ENCODE measurements around the gene CERS6. TPM values are rescaled to one million over a fixed set of nuclear protein-coding genes. Genes with fewer than 3 reads are reported as not detected.

The CERS6 gene
- total and polyA plus RNA-seq, 8 donors: 18.8 to 24.5 (median 22.1) TPM

- intact Hi-C loops (cut with DNase I): no loop called here
- Histone ChIP-seq H3K27me3 (no peaks in the 10 kb centered on the region), H3K27ac (no peak overlapping the region)
Measured at GRCh38 chr2:168697668-168698121, 241.6 kb downstream of the CERS6 start.

GRCh38 chr2:168698969-168699368 is 242.9 kb downstream of the CERS6 start:
- ATAC-seq (no peak), DNase-seq (no peak)
- Histone ChIP-seq H3K27ac (no peak overlapping the region), H3K9me3 (no peaks in the 10 kb centered on the region), H3K4me3 (no peak overlapping the region), H3K4me1 (no peaks in the 10 kb centered on the region), H3K36me3 (peaks cover 0 to 4% of the 10 kb centered on the region in 2 donors), H3K27me3 (no peaks in the 10 kb centered on the region)
- TF ChIP-seq CTCF (IDR thresholded peaks at IDR 0.05): no peak
- intact Hi-C loops (cut with DNase I): no loop called here

More at GRCh38 chr2:168697668-168698121, 241.6 kb downstream of the CERS6 start:
- Histone ChIP-seq H3K4me1 (no peaks in the 10 kb centered on the region), H3K36me3 (peaks cover 0 to 4% of the 10 kb centered on the region in 2 donors), H3K9me3 (no peaks in the 10 kb centered on the region), H3K4me3 (no peak overlapping the region)
- no peak for ATAC-seq
- no peak for DNase-seq
- no peak for TF ChIP-seq CTCF (IDR thresholded peaks at IDR 0.05)

DNA sequence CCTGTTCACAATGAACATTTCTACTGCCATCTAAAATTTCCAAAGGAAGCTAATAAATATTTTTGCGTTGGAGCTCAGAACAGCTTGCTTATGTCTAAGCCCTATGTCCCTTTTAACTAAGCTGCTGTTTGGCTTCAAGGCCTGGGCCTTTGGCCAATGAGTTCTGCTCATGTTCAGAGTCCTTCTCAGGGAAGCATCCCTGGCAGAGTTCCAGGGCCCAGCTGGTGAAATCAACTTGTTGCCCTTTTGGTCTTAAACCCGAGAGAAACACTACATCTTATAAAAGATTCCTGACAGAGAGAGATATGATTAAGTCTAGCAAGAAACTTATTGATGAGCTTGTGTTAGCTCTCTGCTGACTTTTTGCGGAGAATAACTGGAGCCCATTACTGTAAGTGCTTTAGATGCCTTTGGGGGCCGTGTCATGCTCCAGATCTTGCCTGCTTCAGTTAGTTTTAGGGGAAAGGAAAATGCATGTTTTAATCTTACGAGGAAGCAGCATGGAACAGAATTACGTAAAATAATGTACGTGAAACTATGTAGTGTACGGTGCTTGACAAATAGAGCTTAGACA is 243.9 kb downstream of the CERS6 start:
- intact Hi-C loops (cut with DNase I): loop anchor here in 1 of 2 donors (10.0 kb wide), 1 partner anchor 355 kb away; no protein-coding TSS in a partner anchor
- DNase-seq (peak in 3 of 4 donors; percentile 50 to 90 (median 76)), ATAC-seq (no peak)
- no peaks in the 10 kb centered on the region for H3K9me3 ChIP-seq
- H3K27me3 ChIP-seq: no peaks in the 10 kb centered on the region
- peaks cover 0 to 4% of the 10 kb centered on the region in 2 donors for H3K36me3 ChIP-seq
- H3K4me1 ChIP-seq: no peaks in the 10 kb centered on the region
- no peak for TF ChIP-seq CTCF (IDR thresholded peaks at IDR 0.05)
- no peak overlapping the region for H3K27ac ChIP-seq
- H3K4me3 ChIP-seq: no peak overlapping the region

DNA sequence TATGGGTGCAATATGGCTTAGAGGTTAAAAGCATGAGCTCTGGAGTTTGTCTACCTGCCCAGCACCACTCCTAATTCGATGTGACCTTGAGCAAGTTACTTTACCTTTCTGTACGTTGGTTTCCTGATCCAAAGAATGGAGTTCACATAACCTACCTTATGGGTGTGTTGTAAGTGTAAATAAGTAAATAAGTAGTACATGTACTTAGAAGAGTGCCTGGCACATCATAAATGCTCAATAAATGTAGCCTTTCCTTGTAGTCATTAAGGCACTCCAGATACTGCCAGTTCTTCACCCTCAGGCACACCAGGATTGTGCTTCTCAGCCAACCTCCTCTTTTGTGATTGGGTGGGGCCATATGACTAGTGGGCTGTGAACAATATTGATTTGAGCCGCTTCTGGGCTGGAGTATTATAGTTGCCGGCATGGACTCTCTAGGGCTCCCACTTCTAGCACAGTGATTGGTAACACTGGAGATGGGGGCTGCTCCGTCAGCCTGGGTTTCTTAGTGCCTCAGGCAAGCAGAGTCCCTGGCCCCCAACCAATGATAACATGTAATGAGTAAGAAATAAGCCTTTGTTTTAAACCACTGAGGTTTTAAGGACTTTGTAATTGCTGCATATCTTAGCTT is 244.7 kb downstream of the CERS6 start:
- TF ChIP-seq CTCF (IDR thresholded peaks at IDR 0.05): no peak
- Histone ChIP-seq H3K4me1 (no peaks in the 10 kb centered on the region), H3K27ac (no peak overlapping the region), H3K27me3 (no peaks in the 10 kb centered on the region), H3K4me3 (no peak overlapping the region), H3K9me3 (no peaks in the 10 kb centered on the region), H3K36me3 (peaks cover 0 to 4% of the 10 kb centered on the region in 2 donors)
- intact Hi-C loops (cut with DNase I): loop anchor here in 1 of 2 donors (10.0 kb wide), 1 partner anchor 356 kb away; no protein-coding TSS in a partner anchor
- no peak for ATAC-seq
- DNase-seq: no peak

- no peak overlapping the region for H3K27ac ChIP-seq
- ATAC-seq (no peak), DNase-seq (no peak)
- H3K36me3 ChIP-seq: no peaks in the 10 kb centered on the region
- H3K4me3 ChIP-seq: no peak overlapping the region
- H3K4me1 ChIP-seq: no peaks in the 10 kb centered on the region
- intact Hi-C loops (cut with DNase I): loop anchor here in 1 of 2 donors (10.0 kb wide), 1 partner anchor 358 kb away; no protein-coding TSS in a partner anchor
- no peaks in the 10 kb centered on the region for H3K27me3 ChIP-seq
- H3K9me3 ChIP-seq: no peaks in the 10 kb centered on the region
- no peak for TF ChIP-seq CTCF (IDR thresholded peaks at IDR 0.05)
Measured at GRCh38 chr2:168702579-168702978, 246.5 kb downstream of the CERS6 start.
